DMS153 treated with DMSO at 0.1 percent for 48 hours (cell line): ENCODE data around the gene SYNDIG1.

Source experiments
- DNase-seq: peaks from one replicate; lab custom pipeline; 2025; ENCODE audit not compliant: unreplicated experiment; lab: John Stamatoyannopoulos, UW

Gene SYNDIG1

GRCh38 chr20:24469116-24469893 is at the start of gene SYNDIG1:
SYNDIG1 (plus strand) TSS chr20:24469629; CDS start chr20:24543098, 73,469 bp downstream.
- no peak for DNase-seq

- no peak for DNase-seq
These were observed 49.6 kb upstream of the SYNDIG1 start for GRCh38 chr20:24419786-24420185.

GRCh38 chr20:24420567-24420966 is 48.9 kb upstream of the SYNDIG1 start:
- no peak for DNase-seq

GRCh38 chr20:24421071-24421470 is 48.4 kb upstream of the SYNDIG1 start:
- no peak for DNase-seq

GRCh38 chr20:24422091-24422760 is 47.2 kb upstream of the SYNDIG1 start:
- DNase-seq: no peak

GRCh38 chr20:24423390-24424313 is 45.8 kb upstream of the SYNDIG1 start:
- no peak for DNase-seq

- no peak for DNase-seq
These were observed 43.8 kb upstream of the SYNDIG1 start for GRCh38 chr20:24425523-24426135.

- no peak for DNase-seq
These were observed 38.0 kb upstream of the SYNDIG1 start for GRCh38 chr20:24431279-24432045.

GRCh38 chr20:24432046-24432442 is 37.4 kb upstream of the SYNDIG1 start:
- DNase-seq: no peak

- no peak for DNase-seq
These were observed 33.3 kb upstream of the SYNDIG1 start for GRCh38 chr20:24436160-24436559.

GRCh38 chr20:24437196-24438082 is 32.0 kb upstream of the SYNDIG1 start:
- DNase-seq: no peak

GRCh38 chr20:24438331-24438730 is 31.1 kb upstream of the SYNDIG1 start:
- DNase-seq: no peak

- no peak for DNase-seq
These were observed 29.6 kb upstream of the SYNDIG1 start for GRCh38 chr20:24439737-24440387.

GRCh38 chr20:24441661-24442060 is 27.8 kb upstream of the SYNDIG1 start:
- no peak for DNase-seq

GRCh38 chr20:24442909-24443308 is 26.5 kb upstream of the SYNDIG1 start:
- no peak for DNase-seq

- DNase-seq: no peak
These were observed 26.0 kb upstream of the SYNDIG1 start for GRCh38 chr20:24443436-24443835.

GRCh38 chr20:24444526-24445190 is 24.8 kb upstream of the SYNDIG1 start:
- no peak for DNase-seq

GRCh38 chr20:24445510-24446170 is 23.8 kb upstream of the SYNDIG1 start:
- DNase-seq: no peak
